CD14-positive monocyte (primary cell): ENCODE results near the gene PCNT. TPM values are rescaled to one million over a fixed set of nuclear protein-coding genes. Genes with fewer than 3 reads are reported as not detected.

Experiments
- DNase-seq, 3 donors: peaks; one replicate each; pipeline ENCODE4 v3.0.0-alpha.2; 2011 to 2022
- H2AFZ ChIP-seq: 2 replicates; pipeline ENCODE4 v1.6.0; 2012; ENCODE audit warnings: mild to moderate bottlenecking, low read depth, low read length, inconsistent platforms; ENCODE audit not compliant: insufficient read depth, poor library complexity, severe bottlenecking
- H3K27ac ChIP-seq, 2 donors: 1 replicate in 1 of 2; 2 replicates in 1 of 2; pipeline ENCODE4 v1.5.1; 2012 to 2013; ENCODE audit warnings: low read length in 2 of 2, control low read depth in 1 of 2, inconsistent platforms in 1 of 2, low read depth in 1 of 2, mild to moderate bottlenecking in 1 of 2
- H3K27me3 ChIP-seq, 2 donors: one replicate each; pipeline versions ENCODE4 v1.6.0 to v1.6.1; 2011 to 2013; ENCODE audit warnings: low read length in 2 of 2; ENCODE audit not compliant: control insufficient read depth in 2 of 2, insufficient read depth in 2 of 2
- H3K36me3 ChIP-seq, 2 donors: replicated peaks in 1 of 2; 1 replicate in 1 of 2; 2 replicates in 1 of 2; pipeline versions ENCODE4 v1.5.1 to v1.6.1; 2012 to 2013; ENCODE audit warnings: low read length in 2 of 2, control low read depth in 1 of 2, inconsistent platforms in 1 of 2, mild to moderate bottlenecking in 1 of 2; ENCODE audit not compliant: insufficient read depth in 2 of 2, control insufficient read depth in 1 of 2
- H3K4me1 ChIP-seq, 2 donors: 1 replicate in 1 of 2; 2 replicates in 1 of 2; pipeline versions ENCODE4 v1.5.1 to v1.6.1; 2012 to 2013; ENCODE audit warnings: low read length in 2 of 2, control low read depth in 1 of 2, inconsistent platforms in 1 of 2, mild to moderate bottlenecking in 1 of 2, moderate library complexity in 1 of 2; ENCODE audit not compliant: insufficient read depth in 2 of 2, control insufficient read depth in 1 of 2
- H3K4me2 ChIP-seq: replicated peaks from 2 replicates; pipeline ENCODE3; 2012; ENCODE audit warnings: low read length, moderate library complexity, mild to moderate bottlenecking; ENCODE audit not compliant: poor library complexity, severe bottlenecking; ENCODE audit errors: extremely low read depth
- H3K4me3 ChIP-seq, 3 experiments: fragments of 200-600 bp in 1 of 3; sonication (generic) in 1 of 3; replicated peaks in 1 of 3; 1 replicate in 2 of 3; 2 replicates in 1 of 3; pipeline ENCODE4 v1.5.1; 2011 to 2013; ENCODE audit warnings: low read length in 3 of 3, mild to moderate bottlenecking in 3 of 3, control low read depth in 2 of 3, low read depth in 2 of 3, inconsistent platforms in 1 of 3, moderate library complexity in 1 of 3
- H3K79me2 ChIP-seq: 2 replicates; pipeline ENCODE4 v1.6.0; 2012; ENCODE audit warnings: mild to moderate bottlenecking, control low read depth, inconsistent platforms, low read length, moderate library complexity; ENCODE audit not compliant: insufficient read depth
- H3K9ac ChIP-seq: 2 replicates; pipeline ENCODE4 v1.6.0; 2017; ENCODE audit warnings: low read length, mild to moderate bottlenecking; ENCODE audit not compliant: insufficient read depth, poor library complexity, severe bottlenecking
- H3K9me3 ChIP-seq, 2 donors: replicated peaks in 1 of 2; 1 replicate in 1 of 2; 2 replicates in 1 of 2; pipeline versions ENCODE4 v1.5.1 to v1.6.1; 2012 to 2013; ENCODE audit warnings: low read length in 2 of 2, control low read depth in 1 of 2; ENCODE audit not compliant: control insufficient read depth in 1 of 2, insufficient read depth in 1 of 2
- H4K20me1 ChIP-seq: 2 replicates; pipeline ENCODE4 v1.6.0; 2012; ENCODE audit warnings: mild to moderate bottlenecking, low read length, control low read depth, moderate library complexity; ENCODE audit not compliant: insufficient read depth
- H3K27ac Mint-ChIP-seq, 7 donors: one replicate each; pipeline ENCODE4 v1.8.0; 2020; ENCODE audit warnings: mild to moderate bottlenecking in 7 of 7, mixed read lengths in 7 of 7, moderate library complexity in 6 of 7, inconsistent platforms in 2 of 7
- H3K27me3 Mint-ChIP-seq, 3 donors: one replicate each; pipeline ENCODE4 v1.8.0; 2021 to 2022; ENCODE audit warnings: low read depth in 3 of 3, mild to moderate bottlenecking in 3 of 3, mixed read lengths in 3 of 3, moderate library complexity in 3 of 3, inconsistent platforms in 1 of 3
- H3K36me3 Mint-ChIP-seq, 2 donors: one replicate each; pipeline ENCODE4 v1.8.0; 2020; ENCODE audit warnings: mixed read lengths in 2 of 2, inconsistent platforms in 1 of 2, mild to moderate bottlenecking in 1 of 2
- H3K4me1 Mint-ChIP-seq: one replicate; pipeline ENCODE4 v1.8.0; 2020; ENCODE audit warnings: mild to moderate bottlenecking, mixed read lengths
- H3K4me3 Mint-ChIP-seq, 2 donors: one replicate each; pipeline ENCODE4 v1.8.0; 2020; ENCODE audit warnings: mild to moderate bottlenecking in 2 of 2, mixed read lengths in 2 of 2, moderate library complexity in 1 of 2
- H3K9me3 Mint-ChIP-seq, 7 donors: one replicate each; pipeline ENCODE4 v1.8.0; 2020 to 2022; ENCODE audit warnings: mixed read lengths in 7 of 7, mild to moderate bottlenecking in 6 of 7, moderate library complexity in 6 of 7, inconsistent platforms in 2 of 7
- WGBS: methylation state at CpG from one replicate; pipeline ENCODE4 v1.1.5; 2013; ENCODE audit warnings: missing lambda C conversion rate; ENCODE audit not compliant: insufficient coverage; 5-methylcytosine and 5-hydroxymethylcytosine counted together
- intact Hi-C, 2 donors: fragments of 100-400 bp; cut with micrococcal nuclease; formaldehyde crosslinking; loops; one replicate each; pipeline versions ENCODE4 v1.15.0 to v1.15.1; 2023
- polyA plus RNA-seq, 3 donors: library from polyadenylated mRNA; depleted of rRNA in 1 of 3; unstranded in 2 of 3; stranded (reverse) in 1 of 3; fragments of 300-500 nt in 2 of 3; fragments of >200 nt in 1 of 3; fragmentation: Illumina TruSeq in 2 of 3; gene quantifications; 1 replicate in 2 of 3; 2 replicates in 1 of 3; pipeline ENCODE4 v1.2.3, GENCODE V29; 2012 to 2021
- TF ChIP-seq, protein P1 (sequence below): fragments of 200-600 bp; IDR thresholded peaks from one replicate; pipeline ENCODE4 v1.8.0; 2022; ENCODE audit warnings: antibody characterized with exemption, mild to moderate bottlenecking

The PCNT gene
- polyA plus RNA-seq, 3 donors = 4.2 to 16.3 (median 5.1) TPM

DNA sequence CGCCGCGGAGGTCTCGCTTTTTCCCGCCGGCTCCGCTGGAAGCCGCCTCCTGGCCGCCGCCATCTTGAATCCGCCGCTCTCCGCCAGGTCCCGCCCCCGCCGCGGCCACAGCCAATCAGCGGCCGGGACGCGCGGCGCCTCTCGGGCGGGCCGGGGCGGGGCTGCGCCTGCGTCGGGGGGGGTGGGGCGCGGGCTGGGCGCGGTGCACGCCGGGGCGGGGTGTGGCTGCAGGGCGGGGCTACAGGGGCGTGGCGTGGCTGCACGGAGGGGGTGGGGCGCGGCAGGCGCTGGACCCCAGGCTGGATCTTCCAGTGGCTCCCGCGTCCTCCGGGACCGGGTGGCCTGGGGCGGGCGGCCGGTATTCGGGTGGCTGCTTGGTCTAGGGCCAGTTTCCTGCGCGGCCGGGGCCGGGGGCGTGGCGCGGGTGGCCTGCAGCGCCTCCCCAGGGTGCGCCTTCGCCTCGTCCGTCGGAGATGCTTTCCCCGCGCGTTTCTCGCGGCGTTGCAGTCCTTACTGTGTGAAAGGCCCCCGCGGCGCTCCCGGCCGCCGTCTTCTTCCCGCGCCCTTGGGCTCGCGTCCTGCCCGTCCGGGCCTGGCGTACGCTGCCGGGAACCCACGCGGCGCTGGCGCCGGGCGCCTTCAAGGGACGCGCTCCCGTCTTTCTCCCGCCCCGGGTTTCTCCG, 575 bp downstream of the PCNT start:
- Mint-ChIP-seq H3K27me3 (peaks cover 0 to 2% (median 0%) of the 10 kb centered on the region in 3 donors), H3K9me3 (peaks cover 0 to 4% (median 0%) of the 10 kb centered on the region in 7 donors), H3K36me3 (peaks cover 14 to 31% of the 10 kb centered on the region in 2 donors), H3K27ac (peak overlapping the region in 6 of 7 donors; percentile 96 to 99 (median 99)), H3K4me1 (peaks cover 41% of the 10 kb centered on the region), H3K4me3 (peak overlapping the region; percentile 95 to 96)
- Histone ChIP-seq H3K9me3 (no peaks in the 10 kb centered on the region), H3K27ac (peak overlapping the region; percentile 94), H3K4me1 (peaks cover 42 to 47% of the 10 kb centered on the region in 2 donors), H2AFZ (peak overlapping the region; percentile 97), H3K27me3 (no peaks in the 10 kb centered on the region), H3K4me2 (peak overlapping the region; percentile 90), H3K36me3 (peaks cover 5 to 23% of the 10 kb centered on the region in 2 donors), H3K79me2 (peaks cover 80% of the 10 kb centered on the region), H3K9ac (peak overlapping the region; percentile 97), H4K20me1 (peaks cover 3% of the 10 kb centered on the region), H3K4me3 (peak overlapping the region; percentile 83 to 100 (median 96))
- intact Hi-C loops = loop anchor here (1.0 to 10.0 kb wide), 7 partner anchors 37 to 140 kb away; partner anchors contain the start of genes YBEY (in 2 of the 2), DIP2A (in 1 of the 2), LSS (in 1 of the 2) and MCM3AP (in 1 of the 2)
- peak; percentile 74 to 86 (median 75) for DNase-seq
- WGBS = under 1% methylated on average over 85 of the region's 98 CpGs
- TF ChIP-seq, protein P1, sequence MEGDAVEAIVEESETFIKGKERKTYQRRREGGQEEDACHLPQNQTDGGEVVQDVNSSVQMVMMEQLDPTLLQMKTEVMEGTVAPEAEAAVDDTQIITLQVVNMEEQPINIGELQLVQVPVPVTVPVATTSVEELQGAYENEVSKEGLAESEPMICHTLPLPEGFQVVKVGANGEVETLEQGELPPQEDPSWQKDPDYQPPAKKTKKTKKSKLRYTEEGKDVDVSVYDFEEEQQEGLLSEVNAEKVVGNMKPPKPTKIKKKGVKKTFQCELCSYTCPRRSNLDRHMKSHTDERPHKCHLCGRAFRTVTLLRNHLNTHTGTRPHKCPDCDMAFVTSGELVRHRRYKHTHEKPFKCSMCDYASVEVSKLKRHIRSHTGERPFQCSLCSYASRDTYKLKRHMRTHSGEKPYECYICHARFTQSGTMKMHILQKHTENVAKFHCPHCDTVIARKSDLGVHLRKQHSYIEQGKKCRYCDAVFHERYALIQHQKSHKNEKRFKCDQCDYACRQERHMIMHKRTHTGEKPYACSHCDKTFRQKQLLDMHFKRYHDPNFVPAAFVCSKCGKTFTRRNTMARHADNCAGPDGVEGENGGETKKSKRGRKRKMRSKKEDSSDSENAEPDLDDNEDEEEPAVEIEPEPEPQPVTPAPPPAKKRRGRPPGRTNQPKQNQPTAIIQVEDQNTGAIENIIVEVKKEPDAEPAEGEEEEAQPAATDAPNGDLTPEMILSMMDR = peak; percentile 29

DNA sequence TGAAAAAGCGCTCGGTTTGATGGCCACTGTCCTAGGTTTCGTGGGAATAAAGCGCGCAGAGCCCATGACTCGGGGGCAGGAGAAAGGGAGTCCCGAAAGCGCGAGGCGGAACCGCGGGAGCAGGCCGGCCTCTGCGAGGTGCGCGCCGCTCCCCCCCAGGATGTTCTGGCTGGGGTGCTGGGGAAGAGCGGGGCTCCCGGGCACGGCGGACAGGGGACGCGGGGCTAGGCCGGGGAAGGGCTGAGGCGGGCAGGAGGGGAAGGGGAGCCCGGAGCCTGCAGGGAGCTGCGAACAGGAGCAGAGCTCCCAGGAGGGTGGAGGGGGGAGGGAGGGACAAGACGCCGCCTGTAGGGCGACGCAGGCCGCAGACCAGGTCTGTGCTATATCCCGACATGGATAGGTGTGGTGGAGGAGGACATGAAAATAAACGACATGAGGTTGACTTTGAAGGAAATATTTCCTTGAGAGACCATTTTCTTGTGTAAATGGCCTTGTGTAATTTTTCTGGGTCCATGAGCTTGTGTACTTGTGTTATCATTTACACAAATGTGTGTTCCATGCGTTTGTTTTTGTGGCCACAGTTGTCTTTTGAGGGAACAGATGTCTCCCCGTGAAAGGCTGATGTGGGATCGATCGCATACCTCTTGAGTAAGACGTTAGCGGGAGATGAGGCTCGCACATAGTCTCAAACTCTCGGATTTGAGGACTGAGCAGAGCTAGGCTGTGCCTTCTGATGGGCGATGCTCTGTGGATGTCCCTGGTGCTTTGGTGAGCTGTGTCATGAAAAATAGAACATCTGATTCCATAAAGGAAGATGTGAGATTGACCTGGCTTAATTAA, 1.3 kb downstream of the PCNT start:
- Mint-ChIP-seq H3K9me3 (peaks cover 0 to 4% (median 0%) of the 10 kb centered on the region in 7 donors), H3K36me3 (peaks cover 14 to 36% of the 10 kb centered on the region in 2 donors), H3K27ac (peak overlapping the region in 4 of 7 donors; percentile 16 to 73 (median 66)), H3K4me3 (peak overlapping the region; percentile 79 to 89), H3K27me3 (peaks cover 0 to 2% (median 0%) of the 10 kb centered on the region in 3 donors), H3K4me1 (peaks cover 36% of the 10 kb centered on the region)
- Histone ChIP-seq H3K4me2 (peak overlapping the region; percentile 90), H3K9ac (peak overlapping the region; percentile 97), H3K36me3 (peaks cover 10 to 31% of the 10 kb centered on the region in 2 donors), H4K20me1 (peaks cover 3% of the 10 kb centered on the region), H2AFZ (peak overlapping the region; percentile 83), H3K4me1 (peaks cover 36 to 43% of the 10 kb centered on the region in 2 donors), H3K4me3 (peak overlapping the region; percentile 80 to 100 (median 96)), H3K27me3 (no peaks in the 10 kb centered on the region), H3K27ac (peak overlapping the region in 1 of 2 donors; percentile 71), H3K79me2 (peaks cover 81% of the 10 kb centered on the region), H3K9me3 (no peaks in the 10 kb centered on the region)
- TF ChIP-seq, protein P1 = peak; percentile 15
- WGBS = 10% methylated on average over 42 of the region's 43 CpGs
- peak in 2 of 3 donors; percentile 1 to 16 for DNase-seq
- intact Hi-C loops = loop anchor here (2.0 to 10.0 kb wide), 2 partner anchors 98 to 140 kb away; partner anchors contain the start of gene SPATC1L (in 1 of the 2)
